Sigmoid colon (tissue), 4 donors: Measurements from ENCODE around the gene MTX1.

Experiments used
- EP300 ChIP-seq, 4 donors: sonication (generic); formaldehyde crosslinking; IDR thresholded peaks; one replicate each; pipeline ENCODE4 v1.6.1; 2017; ENCODE audit warnings: antibody characterized with exemption in 4 of 4
- TF ChIP-seq, protein P1 (sequence below), 4 experiments: fragments of 450-650 bp in 3 of 4; fragments of 200-600 bp in 1 of 4; IDR thresholded peaks; one replicate each; pipeline ENCODE4 v1.5.1; 2016 to 2019; ENCODE audit warnings: antibody characterized with exemption in 4 of 4, mild to moderate bottlenecking in 3 of 4, moderate library complexity in 2 of 4

DNA sequence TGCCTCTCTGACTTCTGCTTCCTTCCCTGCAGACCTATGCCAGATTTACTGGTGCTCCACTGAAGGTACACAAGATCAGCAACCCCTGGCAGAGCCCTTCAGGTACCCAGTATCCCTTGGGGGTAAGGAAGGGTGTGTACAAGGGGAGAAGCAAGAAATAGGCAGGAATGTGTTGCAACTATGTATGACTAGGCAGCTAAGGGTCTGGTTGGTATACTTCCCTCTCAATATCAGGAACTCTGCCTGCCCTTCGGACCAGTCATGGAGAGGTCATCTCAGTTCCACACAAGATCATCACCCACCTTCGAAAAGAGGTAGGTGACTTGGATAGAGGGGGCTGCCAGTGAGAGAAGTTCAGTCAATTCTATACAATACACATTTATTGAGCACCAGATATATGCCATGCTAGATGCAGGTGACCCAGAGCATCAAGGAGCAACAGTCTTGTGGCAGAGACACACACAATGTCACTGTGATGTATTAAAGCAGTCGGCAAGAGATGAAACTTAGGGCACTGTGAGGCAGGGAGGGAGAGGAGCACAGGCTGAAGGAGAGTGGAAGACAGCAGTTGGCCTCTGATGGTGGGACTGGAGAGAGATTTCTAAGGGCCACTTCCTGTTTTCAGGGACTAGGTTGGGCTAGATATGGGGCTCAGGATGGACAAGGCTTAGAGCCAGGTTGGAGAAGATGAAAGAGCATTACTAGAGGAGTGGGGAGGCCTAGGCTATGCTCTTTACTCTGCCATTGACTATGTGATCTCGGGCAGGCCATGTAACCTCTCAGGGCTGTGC is 2.0 kb downstream of the MTX1 start:
- TF ChIP-seq, protein P1, sequence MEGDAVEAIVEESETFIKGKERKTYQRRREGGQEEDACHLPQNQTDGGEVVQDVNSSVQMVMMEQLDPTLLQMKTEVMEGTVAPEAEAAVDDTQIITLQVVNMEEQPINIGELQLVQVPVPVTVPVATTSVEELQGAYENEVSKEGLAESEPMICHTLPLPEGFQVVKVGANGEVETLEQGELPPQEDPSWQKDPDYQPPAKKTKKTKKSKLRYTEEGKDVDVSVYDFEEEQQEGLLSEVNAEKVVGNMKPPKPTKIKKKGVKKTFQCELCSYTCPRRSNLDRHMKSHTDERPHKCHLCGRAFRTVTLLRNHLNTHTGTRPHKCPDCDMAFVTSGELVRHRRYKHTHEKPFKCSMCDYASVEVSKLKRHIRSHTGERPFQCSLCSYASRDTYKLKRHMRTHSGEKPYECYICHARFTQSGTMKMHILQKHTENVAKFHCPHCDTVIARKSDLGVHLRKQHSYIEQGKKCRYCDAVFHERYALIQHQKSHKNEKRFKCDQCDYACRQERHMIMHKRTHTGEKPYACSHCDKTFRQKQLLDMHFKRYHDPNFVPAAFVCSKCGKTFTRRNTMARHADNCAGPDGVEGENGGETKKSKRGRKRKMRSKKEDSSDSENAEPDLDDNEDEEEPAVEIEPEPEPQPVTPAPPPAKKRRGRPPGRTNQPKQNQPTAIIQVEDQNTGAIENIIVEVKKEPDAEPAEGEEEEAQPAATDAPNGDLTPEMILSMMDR (IDR thresholded peaks at IDR 0.05): no peak
- no peak for TF ChIP-seq EP300 (IDR thresholded peaks at IDR 0.05)
